DND-41 (cell line): Measurements from ENCODE around the gene IL18R1.

Source experiments
- EZH2 ChIP-seq: IDR thresholded peaks from 3 replicates; pipeline ENCODE4 v1.6.1; 2012; ENCODE audit warnings: borderline replicate concordance, low read depth, mild to moderate bottlenecking, moderate library complexity, low read length, inconsistent platforms; ENCODE audit not compliant: severe bottlenecking
- TF ChIP-seq, protein P1 (sequence below): IDR thresholded peaks from 2 replicates; pipeline ENCODE4 v1.5.1; 2012; ENCODE audit warnings: borderline replicate concordance, low read length, moderate library complexity, mild to moderate bottlenecking; ENCODE audit not compliant: poor library complexity, severe bottlenecking; ENCODE audit errors: extremely low read depth

DNA sequence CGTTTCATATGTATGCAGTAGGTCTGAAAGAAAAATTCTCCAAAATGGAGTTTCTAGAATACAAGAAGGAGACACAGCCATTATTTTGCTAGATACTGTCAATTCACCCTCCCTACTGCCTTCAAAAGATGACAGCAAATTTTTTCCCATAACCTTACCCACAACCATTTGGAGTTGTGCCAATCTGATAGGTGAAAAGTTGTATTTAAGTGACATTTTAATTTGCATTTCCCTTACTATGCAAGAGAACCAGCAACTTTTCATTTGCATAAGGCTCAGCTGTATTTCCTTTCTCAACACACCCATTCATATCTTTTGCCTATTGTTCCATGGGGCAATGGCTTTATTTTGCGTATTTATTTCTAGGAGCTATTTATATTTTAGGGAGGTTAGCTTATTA is 36.0 kb downstream of the IL18R1 start:
- TF ChIP-seq, protein P1, sequence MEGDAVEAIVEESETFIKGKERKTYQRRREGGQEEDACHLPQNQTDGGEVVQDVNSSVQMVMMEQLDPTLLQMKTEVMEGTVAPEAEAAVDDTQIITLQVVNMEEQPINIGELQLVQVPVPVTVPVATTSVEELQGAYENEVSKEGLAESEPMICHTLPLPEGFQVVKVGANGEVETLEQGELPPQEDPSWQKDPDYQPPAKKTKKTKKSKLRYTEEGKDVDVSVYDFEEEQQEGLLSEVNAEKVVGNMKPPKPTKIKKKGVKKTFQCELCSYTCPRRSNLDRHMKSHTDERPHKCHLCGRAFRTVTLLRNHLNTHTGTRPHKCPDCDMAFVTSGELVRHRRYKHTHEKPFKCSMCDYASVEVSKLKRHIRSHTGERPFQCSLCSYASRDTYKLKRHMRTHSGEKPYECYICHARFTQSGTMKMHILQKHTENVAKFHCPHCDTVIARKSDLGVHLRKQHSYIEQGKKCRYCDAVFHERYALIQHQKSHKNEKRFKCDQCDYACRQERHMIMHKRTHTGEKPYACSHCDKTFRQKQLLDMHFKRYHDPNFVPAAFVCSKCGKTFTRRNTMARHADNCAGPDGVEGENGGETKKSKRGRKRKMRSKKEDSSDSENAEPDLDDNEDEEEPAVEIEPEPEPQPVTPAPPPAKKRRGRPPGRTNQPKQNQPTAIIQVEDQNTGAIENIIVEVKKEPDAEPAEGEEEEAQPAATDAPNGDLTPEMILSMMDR = no peak
- TF ChIP-seq EZH2 = no peak
